Hepatocyte (in vitro differentiated cells): ENCODE measurements around the gene ANKS1B. TPM values are rescaled to one million over a fixed set of nuclear protein-coding genes. Genes with fewer than 3 reads are reported as not detected.

Source experiments
- DNase-seq: peaks from one replicate; pipeline ENCODE4 v3.0.0-alpha.2; 2016; ENCODE audit warnings: low spot score
- H2AFZ ChIP-seq: fragments of 200-600 bp; sonication (generic); 2 replicates; pipeline ENCODE4 v1.6.0; 2016; ENCODE audit warnings: antibody characterized with exemption, mild to moderate bottlenecking
- H3K27ac ChIP-seq: fragments of 200-600 bp; sonication (generic); 2 replicates; pipeline ENCODE4 v1.5.1; 2016; ENCODE audit warnings: mild to moderate bottlenecking
- H3K27me3 ChIP-seq: fragments of 200-600 bp; sonication (generic); 2 replicates; pipeline ENCODE4 v1.6.1; 2016
- H3K36me3 ChIP-seq: fragments of 200-600 bp; sonication (generic); replicated peaks from 2 replicates; pipeline ENCODE4 v1.5.1; 2016; ENCODE audit warnings: low read depth; ENCODE audit not compliant: insufficient read depth
- H3K4me1 ChIP-seq: fragments of 200-600 bp; sonication (generic); 2 replicates; pipeline ENCODE4 v1.5.1; 2016; ENCODE audit warnings: mild to moderate bottlenecking, moderate library complexity; ENCODE audit not compliant: insufficient read depth
- H3K4me2 ChIP-seq: fragments of 200-600 bp; sonication (generic); 2 replicates; pipeline ENCODE4 v1.6.0; 2016
- H3K4me3 ChIP-seq: fragments of 200-600 bp; sonication (generic); 2 replicates; pipeline ENCODE4 v1.5.1; 2016; ENCODE audit warnings: mild to moderate bottlenecking
- H3K79me2 ChIP-seq: fragments of 200-600 bp; sonication (generic); 2 replicates; pipeline ENCODE4 v1.6.0; 2017; ENCODE audit warnings: mild to moderate bottlenecking
- H3K9me2 ChIP-seq: fragments of 200-600 bp; sonication (generic); replicated peaks from 2 replicates; pipeline ENCODE4 v1.6.0; 2017; ENCODE audit warnings: mild to moderate bottlenecking; ENCODE audit not compliant: insufficient read depth
- H3K9me3 ChIP-seq: fragments of 200-600 bp; sonication (generic); 2 replicates; pipeline ENCODE4 v1.5.1; 2016; ENCODE audit warnings: low read depth, mild to moderate bottlenecking
- H4K20me1 ChIP-seq: fragments of 200-600 bp; sonication (generic); 2 replicates; pipeline ENCODE4 v1.6.0; 2016; ENCODE audit warnings: mild to moderate bottlenecking; ENCODE audit not compliant: insufficient read depth, poor library complexity, severe bottlenecking
- EZH2 ChIP-seq: fragments of 200-600 bp; sonication (generic); IDR thresholded peaks from 2 replicates; pipeline ENCODE4 v1.6.1; 2016; ENCODE audit warnings: antibody characterized with exemption, mild to moderate bottlenecking, borderline replicate concordance
- EZH2phosphoT487 ChIP-seq: fragments of 200-600 bp; sonication (generic); IDR thresholded peaks from one replicate; pipeline ENCODE4 v1.6.1; 2018; ENCODE audit warnings: antibody characterized with exemption, mild to moderate bottlenecking, low read depth, moderate library complexity; ENCODE audit not compliant: unreplicated experiment, severe bottlenecking
- WGBS: methylation state at CpG from one replicate; pipeline ENCODE4 v1.1.6; 2016; ENCODE audit warnings: low lambda C conversion rate; ENCODE audit errors: missing lambda C conversion rate; 5-methylcytosine and 5-hydroxymethylcytosine counted together
- polyA plus RNA-seq: library from polyadenylated mRNA; unstranded; fragments of >200 nt; fragmentation: Nextera tagmentation; extraction: Ambion mirVana; gene quantifications from 2 replicates; pipeline ENCODE4 v1.2.1, GENCODE V29; 2016
- total RNA-seq: library from RNA; depleted of rRNA; stranded (reverse); fragments of >200 nt; gene quantifications from 2 replicates; pipeline ENCODE4 v1.2.3, GENCODE V29; 2014
- TF ChIP-seq, protein P1 (sequence below): fragments of 200-600 bp; sonication (generic); IDR thresholded peaks from 2 replicates; pipeline ENCODE4 v1.5.1; 2016; ENCODE audit warnings: antibody characterized with exemption, mild to moderate bottlenecking; ENCODE audit not compliant: poor library complexity

ANKS1B gene
- total and polyA plus RNA-seq, 2 experiments from 2014 or later, result 1.6 to 2.2 TPM

DNA sequence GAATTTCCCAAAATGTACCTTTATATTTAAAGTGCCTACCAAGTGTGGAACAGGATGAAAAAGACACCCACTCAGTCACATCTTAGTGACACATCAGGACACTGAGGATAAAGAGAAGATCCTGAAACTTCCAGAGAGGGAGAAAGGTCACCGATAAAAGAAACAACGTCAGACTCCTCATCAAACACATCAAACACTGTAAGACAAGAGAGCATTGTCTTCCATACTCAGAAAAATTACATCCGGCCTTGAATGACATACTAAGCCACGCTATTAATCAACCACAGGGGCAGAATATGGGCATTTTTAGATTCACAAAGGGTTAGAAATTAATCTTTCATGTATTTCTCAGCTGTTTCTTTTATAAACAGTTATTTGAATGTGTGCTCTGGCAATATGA lies 849.4 kb downstream of the ANKS1B start:
- no peaks in the 10 kb centered on the region for H3K79me2 ChIP-seq
- H3K4me2 ChIP-seq, result no peak overlapping the region
- no peaks in the 10 kb centered on the region for H3K9me3 ChIP-seq
- no peak overlapping the region for H3K4me3 ChIP-seq
- no peak overlapping the region for H3K27ac ChIP-seq
- H3K36me3 ChIP-seq, result no peaks in the 10 kb centered on the region
- no peak for DNase-seq
- WGBS, result 83% methylated on average over 4 of the region's 4 CpGs
- H4K20me1 ChIP-seq, result no peaks in the 10 kb centered on the region
- no peaks in the 10 kb centered on the region for H3K9me2 ChIP-seq
- no peaks in the 10 kb centered on the region for H3K27me3 ChIP-seq
- TF ChIP-seq EZH2, result no peak
- no peak for TF ChIP-seq EZH2phosphoT487
- TF ChIP-seq, protein P1, sequence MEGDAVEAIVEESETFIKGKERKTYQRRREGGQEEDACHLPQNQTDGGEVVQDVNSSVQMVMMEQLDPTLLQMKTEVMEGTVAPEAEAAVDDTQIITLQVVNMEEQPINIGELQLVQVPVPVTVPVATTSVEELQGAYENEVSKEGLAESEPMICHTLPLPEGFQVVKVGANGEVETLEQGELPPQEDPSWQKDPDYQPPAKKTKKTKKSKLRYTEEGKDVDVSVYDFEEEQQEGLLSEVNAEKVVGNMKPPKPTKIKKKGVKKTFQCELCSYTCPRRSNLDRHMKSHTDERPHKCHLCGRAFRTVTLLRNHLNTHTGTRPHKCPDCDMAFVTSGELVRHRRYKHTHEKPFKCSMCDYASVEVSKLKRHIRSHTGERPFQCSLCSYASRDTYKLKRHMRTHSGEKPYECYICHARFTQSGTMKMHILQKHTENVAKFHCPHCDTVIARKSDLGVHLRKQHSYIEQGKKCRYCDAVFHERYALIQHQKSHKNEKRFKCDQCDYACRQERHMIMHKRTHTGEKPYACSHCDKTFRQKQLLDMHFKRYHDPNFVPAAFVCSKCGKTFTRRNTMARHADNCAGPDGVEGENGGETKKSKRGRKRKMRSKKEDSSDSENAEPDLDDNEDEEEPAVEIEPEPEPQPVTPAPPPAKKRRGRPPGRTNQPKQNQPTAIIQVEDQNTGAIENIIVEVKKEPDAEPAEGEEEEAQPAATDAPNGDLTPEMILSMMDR, result no peak
- no peak overlapping the region for H2AFZ ChIP-seq
- no peaks in the 10 kb centered on the region for H3K4me1 ChIP-seq

DNA sequence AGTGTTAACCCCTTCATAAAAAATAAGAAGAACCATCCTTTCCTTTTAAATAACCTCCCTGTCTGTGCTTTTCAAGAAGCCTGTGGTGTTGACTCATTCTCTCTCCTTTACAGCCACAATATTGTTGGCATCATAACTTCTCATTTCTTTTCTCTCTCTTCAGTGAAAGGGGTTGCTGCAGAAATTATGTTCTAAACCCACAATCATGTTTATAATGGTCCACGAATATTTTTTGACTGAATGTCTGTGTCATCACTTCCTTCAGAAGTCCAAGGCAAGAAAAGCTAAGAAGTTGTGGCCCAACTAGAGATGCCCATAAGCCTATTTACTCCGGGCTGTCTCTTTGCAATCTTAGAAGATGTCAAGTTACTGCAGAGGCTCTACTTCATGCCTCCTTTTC lies 851.3 kb downstream of the ANKS1B start:
- no peaks in the 10 kb centered on the region for H4K20me1 ChIP-seq
- H3K4me2 ChIP-seq, result no peak overlapping the region
- no peaks in the 10 kb centered on the region for H3K9me3 ChIP-seq
- H3K79me2 ChIP-seq, result no peaks in the 10 kb centered on the region
- WGBS, result 87% methylated on average over 2 of the region's 2 CpGs
- H3K27ac ChIP-seq, result no peak overlapping the region
- H3K4me3 ChIP-seq, result no peak overlapping the region
- H2AFZ ChIP-seq, result no peak overlapping the region
- no peaks in the 10 kb centered on the region for H3K27me3 ChIP-seq
- no peak for DNase-seq
- H3K9me2 ChIP-seq, result no peaks in the 10 kb centered on the region
- no peaks in the 10 kb centered on the region for H3K36me3 ChIP-seq
- TF ChIP-seq EZH2phosphoT487 (no peak), EZH2 (no peak)
- TF ChIP-seq, protein P1, result no peak
- no peaks in the 10 kb centered on the region for H3K4me1 ChIP-seq

DNA sequence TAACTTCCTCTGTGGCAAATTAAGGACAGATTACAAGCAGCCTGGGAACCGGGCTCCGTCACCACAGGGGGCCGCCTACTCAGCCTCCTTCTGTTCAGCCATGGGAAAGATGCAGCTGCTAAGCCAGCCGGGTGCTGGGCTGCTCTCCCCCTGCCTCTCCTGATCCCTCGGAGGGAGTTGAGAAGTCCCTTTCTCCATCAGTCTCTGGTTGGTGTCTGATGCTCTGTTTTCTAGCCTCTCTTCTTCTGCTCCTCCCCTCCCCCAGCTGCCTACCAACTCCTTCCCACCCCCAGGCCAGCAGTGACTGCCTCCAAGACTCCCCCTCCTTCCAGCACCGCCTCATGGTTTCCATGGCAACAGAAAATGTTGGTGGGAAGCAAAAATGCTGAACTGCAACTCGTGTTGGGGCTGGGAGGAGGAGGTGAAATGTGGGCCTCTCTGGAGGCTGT lies 853.0 kb downstream of the ANKS1B start:
- peak; percentile 16 for DNase-seq
- TF ChIP-seq, protein P1, result no peak
- TF ChIP-seq EZH2 (no peak), EZH2phosphoT487 (no peak)

More for the DNA sequence above, 853.0 kb downstream of the ANKS1B start:
- no peaks in the 10 kb centered on the region for H3K36me3 ChIP-seq
- H2AFZ ChIP-seq, result no peak overlapping the region
- no peaks in the 10 kb centered on the region for H3K9me2 ChIP-seq
- H3K9me3 ChIP-seq, result no peaks in the 10 kb centered on the region
- H4K20me1 ChIP-seq, result no peaks in the 10 kb centered on the region
- H3K27ac ChIP-seq, result no peak overlapping the region
- no peaks in the 10 kb centered on the region for H3K79me2 ChIP-seq
- no peaks in the 10 kb centered on the region for H3K4me1 ChIP-seq
- H3K4me2 ChIP-seq, result no peak overlapping the region
- WGBS, result 25% methylated on average over 7 of the region's 7 CpGs
- H3K27me3 ChIP-seq, result no peaks in the 10 kb centered on the region
- no peak overlapping the region for H3K4me3 ChIP-seq
